Nephron (organoid): ENCODE measurements around the gene PRDM13.
"Not testable (repeated sequence)": the region's sequence is repeated elsewhere in the genome, so short reads cannot be mapped to it uniquely, and the experiment has no call there.

Experiments
- H3K27ac Mint-ChIP-seq, 3 experiments: 2 replicates each; pipeline ENCODE4 v1.8.0; 2020; ENCODE audit warnings: mixed read lengths in 3 of 3, mild to moderate bottlenecking in 2 of 3, moderate library complexity in 1 of 3
- H3K27me3 Mint-ChIP-seq: 2 replicates; pipeline ENCODE4 v1.8.0; 2021; ENCODE audit warnings: low read depth, mild to moderate bottlenecking, moderate library complexity, mixed read lengths
- H3K36me3 Mint-ChIP-seq: 2 replicates; pipeline ENCODE4 v1.8.0; 2020; ENCODE audit warnings: low read depth, mixed read lengths
- H3K4me1 Mint-ChIP-seq: 2 replicates; pipeline ENCODE4 v1.8.0; 2020; ENCODE audit warnings: mixed read lengths
- H3K4me3 Mint-ChIP-seq, 3 experiments: 2 replicates each; pipeline ENCODE4 v1.8.0; 2020; ENCODE audit warnings: mild to moderate bottlenecking in 3 of 3, mixed read lengths in 3 of 3, moderate library complexity in 2 of 3
- H3K9me3 Mint-ChIP-seq: 2 replicates; pipeline ENCODE4 v1.8.0; 2020; ENCODE audit warnings: mixed read lengths
- TF ChIP-seq, protein P1 (sequence below), 3 experiments: fragments of 200-600 bp; sonication (generic); IDR thresholded peaks; one replicate each; pipeline ENCODE4 v1.5.0; 2021; ENCODE audit warnings: antibody characterized with exemption in 3 of 3; ENCODE audit not compliant: unreplicated experiment in 3 of 3

The PRDM13 gene

DNA sequence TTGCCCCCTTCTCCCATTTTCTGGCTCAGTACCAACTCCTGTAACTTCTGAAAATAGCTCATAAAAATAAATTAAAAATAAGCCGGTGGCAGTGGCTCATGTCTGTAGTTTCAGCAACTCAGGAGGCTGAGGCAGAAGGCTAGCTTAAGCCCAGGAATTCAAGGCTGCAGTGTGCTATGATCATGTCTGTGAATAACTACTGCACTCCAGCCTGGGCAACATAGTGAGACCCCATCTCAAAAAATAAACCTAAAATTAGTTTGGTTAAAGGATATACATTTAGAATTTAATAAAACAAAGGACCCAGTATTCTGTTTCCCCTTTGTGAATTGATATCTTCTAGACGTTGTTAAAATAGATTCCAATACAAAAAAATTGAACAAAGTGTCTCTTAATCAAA, 10.5 kb downstream of the PRDM13 start:
- TF ChIP-seq, protein P1, sequence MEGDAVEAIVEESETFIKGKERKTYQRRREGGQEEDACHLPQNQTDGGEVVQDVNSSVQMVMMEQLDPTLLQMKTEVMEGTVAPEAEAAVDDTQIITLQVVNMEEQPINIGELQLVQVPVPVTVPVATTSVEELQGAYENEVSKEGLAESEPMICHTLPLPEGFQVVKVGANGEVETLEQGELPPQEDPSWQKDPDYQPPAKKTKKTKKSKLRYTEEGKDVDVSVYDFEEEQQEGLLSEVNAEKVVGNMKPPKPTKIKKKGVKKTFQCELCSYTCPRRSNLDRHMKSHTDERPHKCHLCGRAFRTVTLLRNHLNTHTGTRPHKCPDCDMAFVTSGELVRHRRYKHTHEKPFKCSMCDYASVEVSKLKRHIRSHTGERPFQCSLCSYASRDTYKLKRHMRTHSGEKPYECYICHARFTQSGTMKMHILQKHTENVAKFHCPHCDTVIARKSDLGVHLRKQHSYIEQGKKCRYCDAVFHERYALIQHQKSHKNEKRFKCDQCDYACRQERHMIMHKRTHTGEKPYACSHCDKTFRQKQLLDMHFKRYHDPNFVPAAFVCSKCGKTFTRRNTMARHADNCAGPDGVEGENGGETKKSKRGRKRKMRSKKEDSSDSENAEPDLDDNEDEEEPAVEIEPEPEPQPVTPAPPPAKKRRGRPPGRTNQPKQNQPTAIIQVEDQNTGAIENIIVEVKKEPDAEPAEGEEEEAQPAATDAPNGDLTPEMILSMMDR (IDR thresholded peaks at IDR 0.05; ENCODE audit: unreplicated experiment in 3 of 3) = no peak
- H3K27ac Mint-ChIP-seq = no peak overlapping the region
- H3K9me3 Mint-ChIP-seq = peaks cover 5% of the 10 kb centered on the region
- no peak overlapping the region for H3K4me3 Mint-ChIP-seq
- peaks cover 98% of the 10 kb centered on the region for H3K27me3 Mint-ChIP-seq
- peaks cover 8% of the 10 kb centered on the region for H3K4me1 Mint-ChIP-seq
- no peaks in the 10 kb centered on the region for H3K36me3 Mint-ChIP-seq

DNA sequence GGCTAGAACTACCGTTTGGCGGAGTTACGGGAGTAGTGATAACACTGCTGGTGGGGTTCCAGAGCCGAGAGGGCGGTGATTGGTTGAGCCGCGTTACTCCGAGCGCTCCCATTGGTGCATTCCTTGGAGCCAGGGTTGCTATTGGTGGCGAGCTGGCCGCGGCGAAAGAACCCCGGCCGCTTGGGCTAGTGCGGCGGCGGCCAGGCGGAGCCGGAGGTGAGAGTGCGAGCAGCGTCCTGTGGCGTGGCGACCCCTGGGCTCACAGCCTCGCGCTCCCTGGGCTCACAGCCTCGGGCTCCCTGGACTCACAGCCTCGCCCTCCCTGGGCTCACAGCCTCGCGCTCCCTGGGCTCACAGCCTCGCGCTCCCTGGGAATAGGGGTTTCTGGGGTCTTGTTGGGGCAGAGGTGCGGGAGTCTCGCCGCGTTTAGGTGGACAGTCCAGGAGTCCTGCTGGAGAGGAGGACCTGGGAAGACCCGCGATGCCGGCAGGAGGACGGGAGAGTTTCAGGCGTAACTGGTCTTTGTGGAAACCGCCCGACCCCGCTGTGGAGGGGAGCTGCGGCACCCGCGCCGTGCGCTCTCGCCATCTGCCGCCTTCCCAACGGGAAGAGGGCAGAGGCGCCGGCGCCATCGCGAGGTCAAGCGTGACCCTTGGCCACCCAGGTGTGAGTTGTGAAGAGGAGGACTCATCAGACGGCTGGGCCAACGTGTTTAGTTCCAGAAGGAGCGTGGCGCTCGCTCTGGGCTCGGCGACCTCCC, 12.2 kb downstream of the PRDM13 start:
- H3K27me3 Mint-ChIP-seq = peaks cover 99% of the 10 kb centered on the region
- H3K27ac Mint-ChIP-seq = no peak overlapping the region
- peaks cover 8% of the 10 kb centered on the region for H3K4me1 Mint-ChIP-seq
- peak overlapping the region in 1 of 3 experiments; percentile 27 for H3K4me3 Mint-ChIP-seq
- H3K36me3 Mint-ChIP-seq = no peaks in the 10 kb centered on the region
- H3K9me3 Mint-ChIP-seq = peaks cover 5% of the 10 kb centered on the region
- TF ChIP-seq, protein P1 (IDR thresholded peaks at IDR 0.05; ENCODE audit: unreplicated experiment in 3 of 3) = no peak

DNA sequence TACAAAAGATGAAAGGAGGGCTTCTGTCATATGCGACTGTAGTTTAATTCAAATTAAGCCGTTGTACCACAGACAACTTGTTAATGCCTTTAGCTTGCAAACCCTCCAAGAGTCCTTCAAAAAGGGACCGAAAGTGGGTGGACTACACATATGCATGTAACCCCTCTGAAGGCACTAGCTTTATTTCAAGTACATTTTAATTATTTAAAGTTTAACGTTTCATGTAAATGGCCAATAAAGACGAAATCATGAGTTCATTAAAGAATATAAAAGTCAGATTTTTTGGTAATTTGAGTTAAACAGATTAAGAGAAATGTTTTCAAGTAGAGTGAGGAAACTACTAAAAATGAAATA, 12.8 kb downstream of the PRDM13 start:
- H3K27me3 Mint-ChIP-seq = peaks cover 99% of the 10 kb centered on the region
- peaks cover 5% of the 10 kb centered on the region for H3K9me3 Mint-ChIP-seq
- no peaks in the 10 kb centered on the region for H3K36me3 Mint-ChIP-seq
- TF ChIP-seq, protein P1 (IDR thresholded peaks at IDR 0.05; ENCODE audit: unreplicated experiment in 3 of 3) = no peak
- H3K27ac Mint-ChIP-seq = no peak overlapping the region
- peaks cover 8% of the 10 kb centered on the region for H3K4me1 Mint-ChIP-seq
- H3K4me3 Mint-ChIP-seq = no peak overlapping the region

DNA sequence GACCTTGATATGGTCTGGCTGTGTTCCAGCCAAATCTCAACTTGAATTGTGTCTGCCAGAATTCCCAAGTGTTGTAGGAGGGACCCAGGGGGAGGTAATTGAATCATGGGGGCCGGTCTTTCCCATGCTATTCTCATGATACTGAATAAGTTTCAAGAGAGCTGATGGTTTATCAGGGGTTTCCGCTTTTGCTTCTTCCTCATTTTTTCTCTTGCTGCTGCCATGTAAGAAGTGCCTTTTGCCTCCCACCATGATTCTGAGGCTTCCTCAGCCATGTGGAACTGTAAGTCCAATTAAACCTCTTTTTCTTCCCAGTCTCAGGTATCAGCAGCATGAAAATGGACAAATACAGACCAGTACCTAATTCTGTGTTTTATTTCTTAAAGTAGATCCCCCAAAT, 15.4 kb downstream of the PRDM13 start:
- not testable (repeated sequence) for H3K4me3 Mint-ChIP-seq, H3K9me3 Mint-ChIP-seq, H3K27ac Mint-ChIP-seq, H3K4me1 Mint-ChIP-seq, H3K36me3 Mint-ChIP-seq
- peaks cover 86% of the 10 kb centered on the region for H3K27me3 Mint-ChIP-seq

DNA sequence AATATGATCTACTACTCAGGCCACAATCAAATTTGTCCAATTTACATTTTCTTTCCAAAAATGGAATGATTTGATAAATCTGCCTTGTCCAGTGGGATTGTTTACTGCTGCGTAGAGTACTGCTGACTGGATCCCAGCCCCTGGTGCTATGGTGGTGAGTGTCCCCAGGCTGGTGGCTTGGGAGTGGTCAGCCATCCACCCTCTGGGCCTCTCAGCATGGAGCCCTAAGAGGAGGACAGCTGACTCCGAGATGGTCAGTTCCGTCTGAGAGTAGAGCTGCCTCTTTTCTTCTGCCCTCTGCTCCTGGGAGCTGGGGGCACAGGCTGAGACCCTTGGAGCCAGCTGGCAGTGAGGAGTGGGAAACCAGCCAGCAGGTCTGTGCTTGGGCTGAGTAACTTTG, 22.7 kb downstream of the PRDM13 start:
- Mint-ChIP-seq H3K9me3 (no peaks in the 10 kb centered on the region), H3K4me3 (no peak overlapping the region), H3K27ac (no peak overlapping the region), H3K36me3 (no peaks in the 10 kb centered on the region), H3K4me1 (no peaks in the 10 kb centered on the region), H3K27me3 (peaks cover 30% of the 10 kb centered on the region)
- TF ChIP-seq, protein P1 (IDR thresholded peaks at IDR 0.05; ENCODE audit: unreplicated experiment in 3 of 3) = no peak

DNA sequence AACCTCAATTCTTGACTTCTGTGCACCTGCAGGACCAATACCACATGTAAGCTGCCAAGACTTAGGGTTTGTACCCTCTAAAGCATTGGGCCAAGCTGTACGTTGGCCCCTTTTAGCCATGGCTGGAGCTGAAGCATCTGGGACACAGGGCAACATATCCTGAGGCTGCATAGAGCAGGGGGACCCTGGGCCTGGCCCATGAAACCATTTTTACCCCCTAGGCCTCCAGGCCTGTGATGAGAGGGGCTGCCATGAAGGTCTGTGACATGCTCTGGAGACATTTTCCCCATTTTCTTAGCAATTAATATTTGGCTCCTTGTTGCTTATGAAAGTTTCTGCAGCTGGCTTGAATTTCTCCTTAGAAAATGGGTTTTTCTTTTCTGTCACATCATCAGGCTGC, 31.0 kb downstream of the PRDM13 start:
- Mint-ChIP-seq H3K36me3 (no peaks in the 10 kb centered on the region), H3K27me3 (peaks cover 10% of the 10 kb centered on the region), H3K4me1 (no peaks in the 10 kb centered on the region), H3K27ac (no peak overlapping the region), H3K4me3 (no peak overlapping the region), H3K9me3 (peaks cover 15% of the 10 kb centered on the region)
- TF ChIP-seq, protein P1 (IDR thresholded peaks at IDR 0.05; ENCODE audit: unreplicated experiment in 3 of 3) = no peak

DNA sequence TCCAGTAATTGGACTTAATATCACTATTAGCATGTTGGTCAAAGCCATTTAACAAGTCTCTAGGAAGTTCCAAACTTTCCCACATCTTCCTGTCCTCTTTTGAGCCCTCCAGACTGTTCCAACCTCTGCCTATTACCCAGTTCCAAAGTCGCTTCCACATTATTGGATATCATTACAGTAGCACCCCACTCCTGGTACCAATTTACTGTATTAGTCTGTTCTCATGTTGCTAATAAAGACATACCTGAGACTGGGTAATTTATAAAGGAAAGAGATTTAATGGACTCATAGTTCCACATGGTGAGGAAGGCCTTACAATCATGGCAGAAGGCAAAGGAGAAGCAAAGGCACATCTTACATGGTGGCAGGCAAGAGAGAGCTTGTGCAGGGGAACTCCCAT, 31.7 kb downstream of the PRDM13 start:
- not testable (repeated sequence) for H3K4me1 Mint-ChIP-seq, H3K27me3 Mint-ChIP-seq, H3K36me3 Mint-ChIP-seq, H3K4me3 Mint-ChIP-seq, H3K27ac Mint-ChIP-seq
- H3K9me3 Mint-ChIP-seq = peaks cover 15% of the 10 kb centered on the region
